Endothelial cell of umbilical vein (primary cell): ENCODE results near the gene LMO1. TPM values are rescaled to one million over a fixed set of nuclear protein-coding genes. Genes with fewer than 3 reads are reported as not detected.

Experiments
- BruUV-seq: library from RNA; stranded (reverse); fragments of 400-500 nt; replicated peaks from 2 replicates; lab custom pipeline; 2021; lab: Mats Ljungman, UMichigan
- CTCF ChIA-PET: fragments of 300-600, 350-600 bp; sonication (Branson Sonifier 250); formaldehyde crosslinking; loops from one replicate; lab custom pipeline; 2021; ENCODE audit warnings: antibody characterized with exemption, inconsistent platforms; lab: Charles Lee
- POLR2A ChIA-PET: fragments of 300-600, 350-600 bp; sonication (Branson Sonifier 250); formaldehyde crosslinking; loops from one replicate; lab custom pipeline; 2021; ENCODE audit warnings: antibody characterized with exemption, inconsistent platforms; lab: Charles Lee
- DNase-seq: peaks from one replicate; pipeline ENCODE4 v3.0.0-alpha.2; 2011; ENCODE audit warnings: low read depth, low spot score
- FAIRE-seq: peaks from 2 replicates; lab custom pipeline; 2011; peaks lifted over from hg19 to GRCh38; lab: Jason Lieb, UNC
- H2AFZ ChIP-seq: 2 replicates; pipeline ENCODE4 v1.6.0; 2012; ENCODE audit warnings: low read depth, low read length, control low read depth, inconsistent platforms
- H3K27ac ChIP-seq: 2 replicates; pipeline ENCODE4 v1.5.1; 2011; ENCODE audit warnings: low read depth, mild to moderate bottlenecking, control low read depth, low read length, moderate library complexity; ENCODE audit not compliant: insufficient read depth
- H3K27me3 ChIP-seq, 2 experiments: 2 replicates each; pipeline versions ENCODE4 v1.6.0 to v1.6.1; 2011; ENCODE audit warnings: low read length in 2 of 2, mixed read lengths in 1 of 2; ENCODE audit not compliant: control insufficient read depth in 2 of 2, insufficient read depth in 2 of 2
- H3K36me3 ChIP-seq, 2 experiments: 2 replicates in 1 of 2; 3 replicates in 1 of 2; pipeline ENCODE4 v1.5.1; 2011; ENCODE audit warnings: low read length in 2 of 2, mild to moderate bottlenecking in 1 of 2, moderate library complexity in 1 of 2; ENCODE audit not compliant: control insufficient read depth in 2 of 2, insufficient read depth in 2 of 2; ENCODE audit errors: extremely low read depth in 1 of 2
- H3K4me1 ChIP-seq: 3 replicates; pipeline ENCODE4 v1.5.1; 2011; ENCODE audit warnings: mild to moderate bottlenecking, low read length; ENCODE audit not compliant: control insufficient read depth, insufficient read depth; ENCODE audit errors: extremely low read depth
- H3K4me2 ChIP-seq: 2 replicates; pipeline ENCODE4 v1.6.1; 2011; ENCODE audit warnings: low read length, control low read depth, mixed read lengths; ENCODE audit not compliant: insufficient read depth
- H3K4me3 ChIP-seq, 3 experiments: fragments of 200-600 bp in 1 of 3; sonication (generic), shearing (Covaris generic) in 1 of 3; replicated peaks in 1 of 3; 2 replicates each; pipeline ENCODE4 v1.5.1; 2011 to 2016; ENCODE audit warnings: control low read depth in 3 of 3, low read length in 3 of 3, mild to moderate bottlenecking in 2 of 3, inconsistent platforms in 1 of 3, low read depth in 1 of 3, moderate library complexity in 1 of 3; ENCODE audit not compliant: insufficient read depth in 1 of 3
- H3K79me2 ChIP-seq: 2 replicates; pipeline ENCODE4 v1.6.0; 2012; ENCODE audit warnings: low read length, inconsistent platforms; ENCODE audit not compliant: control insufficient read depth, insufficient read depth
- H3K9ac ChIP-seq: replicated peaks from 2 replicates; pipeline ENCODE3; 2011; ENCODE audit warnings: low read length, control low read depth; ENCODE audit not compliant: insufficient read depth; ENCODE audit errors: extremely low read depth
- H3K9me1 ChIP-seq: replicated peaks from 3 replicates; pipeline ENCODE4 v1.6.0; 2011; ENCODE audit warnings: mild to moderate bottlenecking, low read length; ENCODE audit not compliant: control insufficient read depth, insufficient read depth; ENCODE audit errors: extremely low read depth
- H3K9me3 ChIP-seq: replicated peaks from 2 replicates; pipeline ENCODE4 v1.5.1; 2012; ENCODE audit warnings: low read length, inconsistent platforms; ENCODE audit not compliant: control insufficient read depth, insufficient read depth
- H4K20me1 ChIP-seq: replicated peaks from 2 replicates; pipeline ENCODE3; 2011; ENCODE audit warnings: mild to moderate bottlenecking, low read length; ENCODE audit not compliant: control insufficient read depth, insufficient read depth; ENCODE audit errors: extremely low read depth
- EZH2 ChIP-seq: IDR thresholded peaks from 2 replicates; pipeline ENCODE4 v1.6.1; 2012; ENCODE audit warnings: borderline replicate concordance, low read depth, mild to moderate bottlenecking, moderate library complexity, low read length, inconsistent platforms; ENCODE audit not compliant: severe bottlenecking
- FOS ChIP-seq: IDR thresholded peaks from 2 replicates; pipeline ENCODE4 v1.6.1; 2011; ENCODE audit warnings: mild to moderate bottlenecking, low read length, moderate library complexity, borderline replicate concordance; ENCODE audit not compliant: insufficient read depth
- GATA2 ChIP-seq: IDR thresholded peaks from 2 replicates; pipeline ENCODE4 v1.7.0; 2011; ENCODE audit warnings: low read depth, mild to moderate bottlenecking, moderate library complexity, mixed read lengths, low read length; ENCODE audit not compliant: insufficient read length, insufficient read depth
- JUN ChIP-seq: IDR thresholded peaks from 2 replicates; pipeline ENCODE4 v1.6.1; 2011; ENCODE audit warnings: borderline replicate concordance, low read depth; ENCODE audit not compliant: insufficient read length, insufficient read depth
- MYC ChIP-seq: IDR thresholded peaks from one replicate; pipeline ENCODE4 v1.6.1; 2011; ENCODE audit warnings: mild to moderate bottlenecking, low read depth, low read length
- POLR2A ChIP-seq: IDR thresholded peaks from 2 replicates; pipeline ENCODE4 v1.6.1; 2012; ENCODE audit warnings: low read depth, mild to moderate bottlenecking, control low read depth, low read length
- POLR2AphosphoS5 ChIP-seq: IDR thresholded peaks from 2 replicates; pipeline ENCODE4 v1.6.1; 2012; ENCODE audit warnings: low read depth, mild to moderate bottlenecking, control low read depth, low read length, moderate library complexity; ENCODE audit not compliant: insufficient read depth
- dilution Hi-C: fragments of 300-500 bp; cut with MboI; formaldehyde crosslinking; loops from one replicate; pipeline ENCODE4 v1.15.0; 2019; ENCODE audit warnings: low sequenced_read_pairs; ENCODE audit not compliant: extremely low pct_ligation_motif_present
- intact Hi-C: fragments of 100-400 bp; cut with micrococcal nuclease; formaldehyde crosslinking; loops from one replicate; pipeline ENCODE4 v1.10.0; 2022
- polyA plus RNA-seq, 4 experiments: library from polyadenylated mRNA; depleted of rRNA in 3 of 4; stranded (reverse) in 3 of 4; unstranded in 1 of 4; fragments of >200 nt; gene quantifications; 2 replicates each; pipeline versions ENCODE4 v1.2.1 to v1.2.3, GENCODE V29; 2011 to 2012; ENCODE audit warnings: missing spikeins in 1 of 4
- total RNA-seq: library from RNA; stranded (reverse); gene quantifications from 2 replicates; pipeline ENCODE4 v1.2.3, GENCODE V29; 2021
- TF ChIP-seq, protein P1 (sequence below): IDR thresholded peaks from 2 replicates; pipeline ENCODE4 v1.6.1; 2011; ENCODE audit not compliant: insufficient read depth, insufficient read length
- TF ChIP-seq, protein P2 (sequence below), 2 donors: IDR thresholded peaks; 1 replicate in 1 of 2; 2 replicates in 1 of 2; pipeline ENCODE4 v1.5.1; 2011; ENCODE audit warnings: low read length in 2 of 2, mild to moderate bottlenecking in 2 of 2, moderate library complexity in 2 of 2, control low read depth in 1 of 2, inconsistent platforms in 1 of 2, low read depth in 1 of 2; ENCODE audit not compliant: insufficient read depth in 1 of 2; ENCODE audit errors: extremely low read depth in 1 of 2

The LMO1 gene
- total and polyA plus RNA-seq, 2 donors (not counting 3 experiments of a cell fraction or from before 2014, with no cell fraction given), result not detected

DNA sequence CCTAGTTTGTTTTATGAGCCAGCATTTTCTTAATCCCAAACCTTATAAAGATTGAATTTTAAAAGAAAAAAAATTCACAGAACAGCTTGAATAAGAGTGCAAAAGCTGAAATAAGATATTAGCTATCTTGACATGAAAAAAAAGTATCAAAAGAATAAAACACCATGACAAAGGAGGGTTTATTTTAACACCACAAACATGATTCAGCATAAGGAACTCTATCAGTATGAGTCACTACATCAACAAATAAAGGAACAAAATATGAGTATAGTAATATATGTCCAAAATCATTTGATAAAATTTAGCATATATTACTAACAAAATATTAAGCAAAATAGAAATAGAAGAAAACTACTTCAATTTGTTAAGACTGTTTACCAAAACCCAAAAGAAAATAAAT lies 9.6 kb upstream of the LMO1 start:
- no peaks in the 10 kb centered on the region for H3K36me3 ChIP-seq
- TF ChIP-seq POLR2A (no peak), JUN (peak; percentile 65), FOS (peak; percentile 78)
- no peak overlapping the region for H3K9ac ChIP-seq
- intact Hi-C loops (no loop called here), dilution Hi-C loops (no loop called here)
- H3K4me2 ChIP-seq, result peak overlapping the region; percentile 46
- ChIA-PET CTCF (interaction anchor here (1.2 kb wide), 1 partner anchor 9 kb away, joined by 6 read pairs; the partner anchor contains the start of gene LMO1), POLR2A (no interaction called here)
- peaks cover 14 to 41% of the 10 kb centered on the region in 2 experiments for H3K27me3 ChIP-seq
- H3K9me1 ChIP-seq, result no peaks in the 10 kb centered on the region
- H3K9me3 ChIP-seq, result no peaks in the 10 kb centered on the region
- no peaks in the 10 kb centered on the region for H3K79me2 ChIP-seq
- no peak overlapping the region for H2AFZ ChIP-seq
- H3K27ac ChIP-seq, result no peak overlapping the region
- FAIRE-seq (no peak), DNase-seq (peak; percentile 32)
- BruUV-seq, result no TSS peak
- H3K4me1 ChIP-seq, result peaks cover 9% of the 10 kb centered on the region
- H3K4me3 ChIP-seq, result no peak overlapping the region
- H4K20me1 ChIP-seq, result no peaks in the 10 kb centered on the region

DNA sequence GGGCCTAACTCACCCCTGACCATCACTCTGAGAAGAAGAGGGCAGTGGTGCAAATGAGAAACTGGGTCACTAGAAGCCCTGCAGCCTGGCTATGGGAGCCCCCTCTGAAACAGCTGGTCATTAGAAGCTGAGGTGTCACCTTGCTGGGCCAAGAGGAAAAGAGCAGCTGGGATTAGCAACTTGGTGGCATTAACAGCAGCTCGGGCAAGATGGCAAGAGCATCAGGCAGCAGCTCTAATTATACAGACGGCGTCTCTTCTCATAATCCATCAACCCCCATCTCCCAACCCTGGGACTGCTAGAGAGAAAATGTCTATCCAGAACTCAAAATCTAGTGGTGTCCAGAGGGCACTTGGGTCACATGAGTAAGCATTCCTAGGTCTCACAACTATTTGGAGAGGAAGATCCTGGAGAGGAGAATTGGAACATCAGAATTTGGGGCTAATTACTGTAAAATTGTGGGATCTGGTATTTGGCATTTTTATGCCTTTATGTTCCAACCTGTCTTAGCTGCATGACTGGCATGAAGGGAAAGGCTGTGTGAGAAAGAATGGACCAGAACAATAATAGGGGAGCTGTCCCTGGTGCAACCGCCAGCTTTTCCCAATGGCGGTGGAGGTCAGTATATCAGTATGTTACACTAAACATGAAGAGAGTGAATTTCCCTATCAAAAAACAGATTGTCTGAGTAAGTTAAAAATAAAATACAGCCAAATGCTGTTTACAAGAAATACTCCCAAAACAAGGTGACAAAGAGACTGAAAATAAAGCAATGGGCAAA lies 7.6 kb upstream of the LMO1 start:
- BruUV-seq, result no TSS peak
- intact Hi-C loops, result no loop called here
- dilution Hi-C loops, result no loop called here
- no peak for FAIRE-seq
- no peaks in the 10 kb centered on the region for H3K36me3 ChIP-seq
- H3K4me1 ChIP-seq, result peaks cover 9% of the 10 kb centered on the region
- no peaks in the 10 kb centered on the region for H4K20me1 ChIP-seq
- no peaks in the 10 kb centered on the region for H3K9me1 ChIP-seq
- H3K79me2 ChIP-seq, result no peaks in the 10 kb centered on the region
- no peak overlapping the region for H2AFZ ChIP-seq
- H3K27me3 ChIP-seq, result peaks cover 27 to 49% of the 10 kb centered on the region in 2 experiments
- no peak overlapping the region for H3K9ac ChIP-seq
- no peak overlapping the region for H3K4me3 ChIP-seq
- POLR2A ChIA-PET, result no interaction called here
- no peak overlapping the region for H3K4me2 ChIP-seq
- H3K9me3 ChIP-seq, result no peaks in the 10 kb centered on the region
- CTCF ChIA-PET, result no interaction called here
- no peak for DNase-seq
- no peak overlapping the region for H3K27ac ChIP-seq
- TF ChIP-seq POLR2AphosphoS5 (no peak), GATA2 (no peak), MYC (no peak), EZH2 (no peak), POLR2A (no peak), JUN (no peak), FOS (no peak)
- TF ChIP-seq, protein P1, sequence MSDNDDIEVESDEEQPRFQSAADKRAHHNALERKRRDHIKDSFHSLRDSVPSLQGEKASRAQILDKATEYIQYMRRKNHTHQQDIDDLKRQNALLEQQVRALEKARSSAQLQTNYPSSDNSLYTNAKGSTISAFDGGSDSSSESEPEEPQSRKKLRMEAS, result no peak
- TF ChIP-seq, protein P2, sequence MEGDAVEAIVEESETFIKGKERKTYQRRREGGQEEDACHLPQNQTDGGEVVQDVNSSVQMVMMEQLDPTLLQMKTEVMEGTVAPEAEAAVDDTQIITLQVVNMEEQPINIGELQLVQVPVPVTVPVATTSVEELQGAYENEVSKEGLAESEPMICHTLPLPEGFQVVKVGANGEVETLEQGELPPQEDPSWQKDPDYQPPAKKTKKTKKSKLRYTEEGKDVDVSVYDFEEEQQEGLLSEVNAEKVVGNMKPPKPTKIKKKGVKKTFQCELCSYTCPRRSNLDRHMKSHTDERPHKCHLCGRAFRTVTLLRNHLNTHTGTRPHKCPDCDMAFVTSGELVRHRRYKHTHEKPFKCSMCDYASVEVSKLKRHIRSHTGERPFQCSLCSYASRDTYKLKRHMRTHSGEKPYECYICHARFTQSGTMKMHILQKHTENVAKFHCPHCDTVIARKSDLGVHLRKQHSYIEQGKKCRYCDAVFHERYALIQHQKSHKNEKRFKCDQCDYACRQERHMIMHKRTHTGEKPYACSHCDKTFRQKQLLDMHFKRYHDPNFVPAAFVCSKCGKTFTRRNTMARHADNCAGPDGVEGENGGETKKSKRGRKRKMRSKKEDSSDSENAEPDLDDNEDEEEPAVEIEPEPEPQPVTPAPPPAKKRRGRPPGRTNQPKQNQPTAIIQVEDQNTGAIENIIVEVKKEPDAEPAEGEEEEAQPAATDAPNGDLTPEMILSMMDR (IDR thresholded peaks at IDR 0.05; ENCODE audit: extremely low read depth in 1 of 2, insufficient read depth in 1 of 2, low read depth in 1 of 2, low read length in 2 of 2), result no peak
